ENCODE measurements around the gene CNTNAP2. TPM values are rescaled to one million over a fixed set of nuclear protein-coding genes. Genes with fewer than 3 reads are reported as not detected.

Gene CNTNAP2
- total RNA-seq, 1 donor = 0.54 TPM

DNA sequence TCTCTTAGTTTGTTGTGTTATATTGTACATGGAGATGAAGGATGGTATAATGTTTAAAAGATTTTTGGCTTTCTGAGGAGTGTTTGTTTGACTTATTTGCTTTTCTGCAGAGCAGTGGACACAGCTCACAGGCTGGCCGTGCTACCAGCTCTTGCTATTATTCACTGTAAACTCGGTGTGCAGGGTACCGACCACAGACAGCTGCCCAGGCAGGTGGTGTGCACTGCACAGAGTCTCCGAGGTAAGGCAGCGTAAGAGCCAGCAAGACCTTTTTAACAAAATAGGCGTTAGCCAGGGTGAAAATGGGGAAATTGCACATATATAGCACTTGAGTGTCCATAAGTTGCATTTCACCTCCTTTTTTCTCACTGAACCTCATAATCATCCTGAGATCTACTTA is 438.0 kb downstream of the CNTNAP2 start:
- no peak for DNase-seq (ENCODE audit: low read depth in 2 of 3, low spot score in 2 of 3)

- no peak for DNase-seq (ENCODE audit: low read depth in 2 of 3, low spot score in 2 of 3)
Measured at GRCh38 chr7:146557971-146558469, 441.4 kb downstream of the CNTNAP2 start.

DNA sequence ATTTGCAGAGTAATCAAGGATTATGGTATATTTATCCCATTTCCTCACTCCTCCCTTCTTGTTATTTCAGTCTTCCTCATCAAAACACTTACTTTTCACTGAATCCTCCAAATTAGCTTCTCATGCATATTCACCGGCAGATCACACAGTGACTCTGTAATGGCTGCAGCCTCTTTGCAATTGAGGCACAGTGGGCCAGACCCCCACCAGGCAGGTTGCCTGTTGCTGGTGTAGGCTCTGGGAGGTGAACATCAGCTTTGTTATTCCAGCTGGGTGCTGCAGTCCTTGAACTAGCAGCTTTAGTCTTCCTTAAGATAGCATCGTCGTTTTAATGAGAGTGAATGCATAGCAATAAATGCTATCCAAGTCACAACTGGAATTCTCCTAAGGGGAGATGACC is 449.3 kb downstream of the CNTNAP2 start:
- DNase-seq (ENCODE audit: low read depth in 2 of 3, low spot score in 2 of 3) = no peak

DNA sequence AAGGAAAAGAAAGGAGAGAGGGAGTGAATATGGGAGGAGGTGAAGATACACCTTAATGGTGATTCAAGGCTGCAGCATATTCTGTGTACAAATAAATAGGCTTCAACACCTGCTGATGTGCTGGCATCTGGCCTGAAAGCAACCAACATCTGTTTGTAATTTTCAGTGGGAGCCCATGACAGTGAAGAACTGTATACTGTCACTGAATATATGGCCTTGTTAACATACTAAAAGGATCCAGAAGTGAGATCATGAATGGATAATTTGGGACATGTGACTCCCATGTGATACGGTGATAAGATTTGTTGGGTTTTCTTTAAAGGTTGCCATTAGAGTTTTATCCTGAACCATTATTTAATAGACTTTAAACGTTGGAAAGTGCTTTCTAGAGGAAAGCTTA is 459.3 kb downstream of the CNTNAP2 start:
- DNase-seq (ENCODE audit: low read depth in 2 of 3, low spot score in 2 of 3) = no peak

GRCh38 chr7:146591976-146592375 is 475.4 kb downstream of the CNTNAP2 start:
- DNase-seq (ENCODE audit: low read depth in 2 of 3, low spot score in 2 of 3) = no peak

DNA sequence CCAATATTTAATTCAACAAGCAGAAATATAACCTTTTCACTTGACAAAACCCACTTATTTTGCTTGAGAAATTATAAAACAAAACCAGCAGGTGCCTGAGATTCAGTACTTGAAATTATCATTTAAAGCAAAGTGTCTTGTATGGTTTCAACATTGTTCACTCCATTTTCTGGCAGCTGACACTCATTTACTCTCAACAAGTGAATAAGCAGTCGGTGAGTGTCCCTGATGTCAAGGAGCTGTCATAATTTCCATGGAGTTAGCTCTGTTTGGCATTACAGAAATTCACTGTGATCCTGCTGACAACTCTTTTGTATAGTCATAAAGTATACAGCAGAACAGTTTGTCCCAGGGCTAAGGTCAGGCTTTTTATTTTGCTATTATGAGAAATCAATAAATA is 490.0 kb downstream of the CNTNAP2 start:
- DNase-seq (ENCODE audit: low read depth in 2 of 3, low spot score in 2 of 3) = no peak

GRCh38 chr7:146619641-146620040 is 503.0 kb downstream of the CNTNAP2 start:
- no peak for DNase-seq (ENCODE audit: low read depth in 2 of 3, low spot score in 2 of 3)

- no peak for DNase-seq (ENCODE audit: low read depth in 2 of 3, low spot score in 2 of 3)
Measured at GRCh38 chr7:146626912-146627311, 510.3 kb downstream of the CNTNAP2 start.

GRCh38 chr7:146635205-146636032 is 518.8 kb downstream of the CNTNAP2 start:
- DNase-seq (ENCODE audit: low read depth in 2 of 3, low spot score in 2 of 3) = no peak

DNA sequence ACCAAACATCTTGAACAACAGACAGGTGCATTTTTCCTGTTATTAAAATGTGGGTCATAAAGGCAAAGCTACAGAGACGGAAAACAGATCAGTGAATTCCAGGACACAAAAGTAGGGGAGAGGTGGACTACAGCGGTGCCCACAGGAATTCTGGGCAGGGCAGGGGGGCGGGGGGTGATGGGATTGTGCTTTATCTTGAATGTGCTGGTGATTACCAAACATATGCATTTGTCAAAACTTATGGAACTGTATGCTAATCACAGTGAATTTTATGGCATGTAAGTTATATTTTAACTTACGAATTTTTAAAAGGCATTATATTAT is 519.4 kb downstream of the CNTNAP2 start:
- DNase-seq (ENCODE audit: low read depth in 2 of 3, low spot score in 2 of 3) = no peak

DNA sequence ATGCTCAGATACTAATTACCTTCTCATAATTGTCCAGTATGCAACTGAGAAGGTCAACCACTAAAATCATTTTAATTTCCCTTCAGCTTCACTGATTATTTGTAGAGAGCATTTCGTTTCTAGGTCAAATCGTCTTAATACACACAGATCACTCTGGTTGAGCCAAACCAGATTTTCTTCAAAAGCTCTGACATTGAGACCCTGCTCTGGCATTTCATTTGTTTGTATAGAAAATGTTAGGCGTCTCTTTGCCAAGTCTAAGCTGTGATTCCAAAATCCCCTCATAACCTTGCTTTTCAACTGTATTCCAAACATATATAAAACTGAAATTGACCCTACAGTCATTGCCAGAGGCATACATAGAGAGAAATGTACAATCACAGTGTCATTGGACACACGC is 520.0 kb downstream of the CNTNAP2 start:
- no peak for DNase-seq (ENCODE audit: low read depth in 2 of 3, low spot score in 2 of 3)

- no peak for DNase-seq (ENCODE audit: low read depth in 2 of 3, low spot score in 2 of 3)
Measured at GRCh38 chr7:146639291-146639690, 522.7 kb downstream of the CNTNAP2 start.

DNA sequence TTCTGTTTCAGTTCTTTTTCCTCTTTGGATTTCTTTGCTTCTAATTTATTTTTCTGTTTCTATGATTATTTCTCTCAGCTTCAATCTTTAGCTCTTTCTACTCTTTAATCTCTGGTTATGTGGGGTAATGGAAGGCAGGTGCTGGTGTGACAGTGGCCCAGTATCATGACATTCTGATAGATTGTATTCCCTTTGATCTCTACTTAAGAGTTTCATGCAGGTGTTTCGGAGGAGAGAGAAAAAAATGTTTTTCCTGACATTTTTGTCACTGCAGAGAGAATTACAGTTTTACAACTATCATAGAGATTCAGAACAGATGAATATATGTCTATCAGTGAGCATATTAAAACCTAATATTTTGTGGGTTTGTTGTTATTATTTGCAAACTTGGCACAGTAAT is 524.9 kb downstream of the CNTNAP2 start:
- no peak for DNase-seq (ENCODE audit: low read depth in 2 of 3, low spot score in 2 of 3)

DNA sequence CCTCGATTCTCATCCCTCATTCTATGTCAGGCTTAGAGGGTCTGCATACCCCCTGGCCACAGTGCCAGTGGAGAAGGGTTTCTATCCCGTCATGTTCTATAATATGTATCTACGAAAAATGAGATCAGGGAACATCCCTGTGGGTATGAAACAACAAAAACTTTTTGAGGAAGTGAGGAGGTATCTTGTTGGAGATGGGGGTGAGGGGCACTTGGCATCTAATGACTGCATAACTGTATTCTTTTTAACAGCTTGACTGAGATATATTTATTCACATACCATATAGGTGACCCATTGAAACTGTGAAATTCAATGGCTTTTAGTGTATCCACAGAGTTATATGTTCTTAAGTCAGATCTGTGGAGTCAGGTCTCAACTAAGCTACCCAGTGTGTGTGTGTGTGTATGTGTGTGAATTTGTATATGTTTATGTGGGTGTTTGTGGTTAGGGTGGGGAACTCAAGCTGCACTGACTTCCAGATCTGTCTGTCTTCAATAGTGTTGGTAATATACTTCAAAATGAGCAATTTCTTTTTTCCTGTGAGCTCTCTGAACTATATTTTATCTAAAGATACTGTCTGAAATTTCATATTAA is 528.9 kb downstream of the CNTNAP2 start:
- DNase-seq (ENCODE audit: low read depth in 2 of 3, low spot score in 2 of 3) = no peak

DNA sequence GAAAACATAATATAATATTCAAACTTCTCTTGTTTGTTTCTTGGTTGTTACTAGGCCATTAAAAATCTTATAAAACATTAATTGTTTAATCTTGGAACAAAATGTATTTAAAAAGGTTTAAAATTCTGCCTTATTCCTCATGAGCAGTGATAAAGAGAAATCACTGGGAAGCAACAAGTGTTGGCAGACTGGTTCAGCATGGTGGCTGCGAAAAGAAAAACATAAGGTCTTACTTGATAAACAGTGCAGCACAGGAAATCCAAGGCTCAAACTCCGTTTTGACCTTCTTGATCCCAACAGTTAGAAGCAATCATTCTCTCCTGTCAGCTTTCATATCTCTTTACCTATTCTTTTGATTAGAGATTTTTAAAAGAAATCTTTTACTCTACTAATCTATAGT is 530.8 kb downstream of the CNTNAP2 start:
- no peak for DNase-seq (ENCODE audit: low read depth in 2 of 3, low spot score in 2 of 3)

DNA sequence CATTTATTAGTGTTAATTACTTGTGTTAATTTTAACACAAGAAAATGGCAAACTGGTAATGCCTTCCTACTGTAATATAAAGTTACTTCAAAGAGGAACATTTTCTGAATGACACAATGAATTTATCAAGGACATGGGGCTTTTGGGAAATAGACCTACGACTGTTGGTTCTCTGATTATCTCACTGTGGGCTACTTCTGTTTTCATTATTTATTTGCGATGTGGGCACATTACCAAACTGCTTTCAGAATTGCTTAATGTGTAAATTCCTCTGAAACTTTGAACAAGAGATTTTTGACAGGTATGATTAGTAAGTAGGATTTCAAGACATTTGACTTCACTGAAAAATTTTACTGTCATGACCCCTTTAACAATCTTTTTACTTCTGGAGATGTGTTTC is 535.6 kb downstream of the CNTNAP2 start:
- no peak for DNase-seq (ENCODE audit: low read depth in 2 of 3, low spot score in 2 of 3)

DNA sequence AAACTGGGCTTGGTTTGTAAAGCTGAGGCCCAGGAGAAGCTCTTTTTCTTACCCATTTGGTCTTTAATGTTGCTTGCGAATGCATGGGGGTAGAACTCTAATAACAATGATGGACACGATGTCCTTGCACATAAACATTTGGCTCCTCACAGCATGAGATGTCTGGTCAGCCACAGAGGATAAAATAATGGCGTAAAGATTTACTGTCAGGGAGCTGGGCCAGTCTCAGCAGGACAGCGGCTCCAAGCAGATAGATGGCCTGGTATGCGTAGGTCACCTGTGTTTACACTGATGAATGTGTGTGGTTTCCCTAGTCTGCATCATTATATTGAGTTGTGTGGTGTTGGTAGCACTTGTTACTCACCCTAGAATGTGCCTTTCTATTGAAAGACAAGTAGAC is 537.4 kb downstream of the CNTNAP2 start:
- no peak for DNase-seq (ENCODE audit: low read depth in 2 of 3, low spot score in 2 of 3)

GRCh38 chr7:146655928-146656797 is 539.6 kb downstream of the CNTNAP2 start:
- peak in 2 of 3 donors; percentile 88 to 92 for DNase-seq (ENCODE audit: low read depth in 2 of 3, low spot score in 2 of 3)

DNA sequence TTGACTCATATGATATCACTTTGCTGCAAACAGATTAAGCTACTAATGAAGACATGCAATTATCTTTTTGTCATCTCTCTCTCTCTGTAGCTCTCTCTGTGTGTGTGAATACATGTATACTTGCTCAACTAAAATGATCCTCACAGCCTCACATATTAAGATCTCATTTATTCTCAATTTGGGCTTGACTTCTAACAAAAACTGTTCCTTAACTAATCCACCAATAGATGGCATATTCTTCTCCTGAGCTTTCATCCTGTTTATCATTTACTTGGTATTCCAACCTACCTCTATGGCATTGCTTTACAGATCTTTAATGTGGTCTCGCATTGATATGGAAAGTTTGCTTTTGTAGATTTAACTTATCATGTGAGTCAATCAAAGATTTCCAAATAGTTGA is 540.4 kb downstream of the CNTNAP2 start:
- DNase-seq (ENCODE audit: low read depth in 2 of 3, low spot score in 2 of 3) = no peak

DNA sequence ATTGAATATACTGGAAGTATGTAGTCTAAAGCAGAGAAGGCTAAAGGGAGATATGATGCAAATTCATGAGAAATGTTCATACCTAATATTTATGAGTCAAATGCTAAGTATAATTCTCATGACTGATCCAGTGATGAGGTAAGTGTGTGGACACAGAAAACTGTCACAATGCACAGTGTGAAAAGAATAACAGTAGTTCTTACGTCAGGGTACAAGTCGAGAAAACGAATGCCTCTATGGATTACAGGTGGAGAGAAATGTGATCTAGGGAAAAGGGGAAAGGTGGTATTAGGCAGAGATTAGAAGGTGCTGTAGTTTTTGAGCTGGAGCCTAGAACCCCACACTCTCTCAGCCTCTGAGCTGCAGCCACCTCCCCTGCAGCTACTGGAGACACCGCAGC is 542.0 kb downstream of the CNTNAP2 start:
- no peak for DNase-seq (ENCODE audit: low read depth in 2 of 3, low spot score in 2 of 3)

DNA sequence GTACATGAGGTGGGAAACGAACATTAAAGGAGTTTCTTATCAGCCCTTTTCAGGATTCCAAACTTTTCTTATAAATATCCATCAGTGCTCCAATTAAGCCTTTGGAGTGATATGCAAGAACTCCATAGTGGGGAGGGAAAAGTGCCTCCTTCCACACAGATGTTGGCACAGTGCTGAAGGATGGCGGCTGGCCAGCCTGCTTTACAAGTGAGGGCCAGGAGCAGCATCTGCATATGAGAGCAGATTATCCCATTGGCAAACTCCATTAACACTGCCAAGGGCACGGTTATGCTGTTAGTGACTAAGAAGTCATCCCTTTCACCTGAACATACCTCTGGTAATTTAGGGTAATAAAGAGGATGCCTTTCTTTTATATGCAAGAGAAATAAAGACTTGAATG is 543.1 kb downstream of the CNTNAP2 start:
- no peak for DNase-seq (ENCODE audit: low read depth in 2 of 3, low spot score in 2 of 3)

Data from hematopoietic multipotent progenitor cell (in vitro differentiated cells).